GF-D8 (cell line): ENCODE measurements around the gene TANGO2.

Source experiments
- DNase-seq: peaks from one replicate; lab custom pipeline; 2025; lab: John Stamatoyannopoulos, UW

The TANGO2 gene

GRCh38 chr22:20108757-20109230 lies 87.9 kb downstream of the TANGO2 start:
- no peak for DNase-seq

DNA sequence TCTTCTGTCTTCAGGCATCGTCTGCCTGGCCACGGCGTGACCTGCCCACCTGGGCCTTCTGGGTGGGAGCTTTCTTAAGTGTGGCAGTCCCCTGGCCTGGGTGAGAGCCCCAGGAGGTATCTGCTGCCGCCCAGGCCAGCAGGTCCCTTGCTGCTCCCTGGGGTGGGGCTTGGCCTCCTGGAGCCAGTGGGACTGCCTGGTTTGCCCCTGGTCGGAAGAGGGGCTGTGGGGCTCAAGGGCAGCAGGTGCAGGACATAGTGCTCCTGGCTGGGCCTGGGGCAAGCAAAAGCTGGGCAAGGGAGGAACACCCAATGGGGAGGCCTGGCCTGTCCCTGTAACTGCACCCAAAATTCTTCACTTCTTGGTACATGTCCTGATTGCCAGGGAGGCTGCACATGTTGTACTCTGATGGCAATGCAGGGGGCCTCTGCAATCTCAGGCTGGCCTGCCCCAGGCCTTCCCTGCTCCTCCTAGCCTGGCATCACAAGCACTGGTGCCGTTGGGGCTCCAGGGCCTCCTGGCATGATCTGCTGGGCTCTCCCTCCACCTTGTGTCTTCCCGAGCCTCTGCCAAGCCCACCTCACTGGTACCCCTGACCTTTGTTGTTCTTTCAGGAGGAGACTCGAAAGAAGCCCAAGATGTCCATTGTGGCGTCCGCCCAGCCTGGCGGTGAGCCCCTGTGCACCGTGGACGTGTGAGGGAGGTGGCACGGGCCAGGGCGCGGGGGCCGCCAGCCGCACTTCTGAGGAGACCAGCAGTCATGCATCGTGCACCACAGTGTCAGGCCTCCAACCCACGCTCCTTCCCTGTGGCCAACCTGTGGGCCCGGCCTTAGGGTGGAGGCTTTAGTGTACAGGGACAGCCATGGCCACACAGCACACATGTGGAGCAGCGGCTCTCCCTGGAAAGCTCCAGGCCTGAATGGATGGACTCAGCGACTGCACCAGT lies 88.8 kb downstream of the TANGO2 start:
- no peak for DNase-seq

DNA sequence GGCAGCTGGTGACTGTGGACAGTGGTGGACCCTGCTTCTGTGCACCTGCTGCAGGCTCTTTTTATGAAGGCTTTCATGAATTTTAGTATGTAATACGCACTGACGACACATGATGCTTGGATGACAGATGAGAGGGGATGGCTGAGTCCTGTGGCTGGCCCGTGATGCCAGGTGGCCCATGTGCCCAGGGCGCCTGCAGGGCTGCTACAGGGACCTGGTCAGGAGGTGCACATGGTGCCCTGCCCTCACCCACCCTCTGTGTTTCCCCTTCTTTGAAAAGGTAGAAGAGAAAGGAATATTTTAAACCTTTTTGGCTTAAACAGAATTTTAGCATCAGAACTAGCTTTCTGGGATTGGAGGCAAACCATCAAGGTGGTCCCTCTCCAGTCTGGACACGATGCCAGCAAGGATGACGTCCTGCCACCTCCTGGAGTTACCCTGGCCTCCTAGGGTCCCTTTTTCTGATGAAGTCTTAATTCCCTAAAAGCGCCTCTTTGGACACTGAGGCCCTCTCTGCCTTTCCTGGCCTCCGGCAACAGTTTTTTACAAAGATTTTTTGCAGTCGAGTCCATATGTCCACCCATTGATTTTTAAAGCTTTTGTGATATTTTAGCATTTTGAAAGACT lies 89.6 kb downstream of the TANGO2 start:
- no peak for DNase-seq

DNA sequence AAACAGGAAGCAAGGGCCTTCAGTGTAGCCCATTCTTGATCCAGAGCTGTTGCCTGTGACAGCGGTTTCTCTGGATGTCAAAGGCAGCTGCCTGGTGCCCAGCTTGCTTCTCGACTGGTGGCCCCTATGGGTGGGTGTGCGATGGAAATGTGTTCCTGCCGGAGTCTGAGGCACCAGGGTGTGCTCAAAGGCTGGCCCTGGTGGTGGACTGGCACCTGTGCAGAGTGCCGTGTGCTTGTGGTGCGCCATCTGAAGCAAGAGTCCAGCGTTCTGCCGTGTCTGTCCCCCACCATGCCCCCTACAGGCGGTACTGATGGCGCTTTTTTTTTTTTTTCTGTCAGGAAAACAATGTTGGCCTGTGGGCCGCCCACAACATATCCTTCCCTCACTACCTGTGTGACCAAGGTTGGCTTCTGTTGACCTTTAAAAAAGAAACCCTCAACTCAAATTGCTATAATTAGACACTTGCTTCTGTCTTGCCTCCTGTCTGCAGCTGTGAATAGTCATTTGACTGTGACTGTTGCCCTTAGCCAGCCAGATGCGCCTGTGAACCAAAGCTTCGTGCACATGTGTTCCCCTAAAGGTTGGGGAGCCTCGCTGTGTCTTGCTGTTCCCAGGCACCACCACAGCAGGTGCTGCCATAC lies 90.3 kb downstream of the TANGO2 start:
- no peak for DNase-seq

- DNase-seq: no peak
Observed at GRCh38 chr22:20111689-20112622, 91.0 kb downstream of the TANGO2 start.

GRCh38 chr22:20112623-20113511 lies 92.0 kb downstream of the TANGO2 start:
- no peak for DNase-seq

DNA sequence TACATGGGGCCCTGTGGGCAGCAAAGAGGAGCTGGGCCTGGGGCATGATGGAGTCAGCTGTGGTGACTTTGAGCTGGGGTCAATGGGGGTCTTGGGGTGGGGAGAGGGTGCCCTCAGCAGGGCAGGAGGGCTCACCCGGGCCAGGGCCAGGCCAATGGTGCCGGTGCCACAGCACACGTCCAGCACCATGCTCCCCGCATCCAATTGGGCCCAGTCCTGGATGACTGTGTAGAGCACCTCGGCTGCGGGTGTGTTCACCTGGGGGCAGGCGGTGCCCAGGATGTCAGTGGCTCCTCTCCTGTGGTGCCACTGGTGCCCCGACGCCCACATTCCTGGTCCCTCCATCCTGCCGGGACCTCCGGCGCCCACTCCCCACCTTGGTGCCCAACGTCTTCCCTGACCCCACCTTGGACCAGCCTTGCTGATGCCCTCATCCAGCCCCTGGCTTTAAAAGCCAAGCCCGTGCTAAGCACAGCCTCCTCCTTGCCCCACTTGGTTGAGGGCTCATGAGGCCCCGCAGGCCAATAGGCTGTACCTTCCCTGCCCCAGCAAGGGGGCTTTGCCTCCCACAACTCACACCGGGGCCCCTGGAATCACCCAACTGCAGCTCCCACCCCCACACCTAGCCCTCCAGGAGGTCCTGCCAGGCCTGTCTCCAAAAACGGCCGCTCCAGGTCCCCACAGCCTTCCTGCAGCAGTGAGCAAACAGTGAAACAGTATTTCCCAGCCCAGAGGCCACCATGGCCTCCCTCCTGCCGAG lies 92.8 kb downstream of the TANGO2 start:
- no peak for DNase-seq

DNA sequence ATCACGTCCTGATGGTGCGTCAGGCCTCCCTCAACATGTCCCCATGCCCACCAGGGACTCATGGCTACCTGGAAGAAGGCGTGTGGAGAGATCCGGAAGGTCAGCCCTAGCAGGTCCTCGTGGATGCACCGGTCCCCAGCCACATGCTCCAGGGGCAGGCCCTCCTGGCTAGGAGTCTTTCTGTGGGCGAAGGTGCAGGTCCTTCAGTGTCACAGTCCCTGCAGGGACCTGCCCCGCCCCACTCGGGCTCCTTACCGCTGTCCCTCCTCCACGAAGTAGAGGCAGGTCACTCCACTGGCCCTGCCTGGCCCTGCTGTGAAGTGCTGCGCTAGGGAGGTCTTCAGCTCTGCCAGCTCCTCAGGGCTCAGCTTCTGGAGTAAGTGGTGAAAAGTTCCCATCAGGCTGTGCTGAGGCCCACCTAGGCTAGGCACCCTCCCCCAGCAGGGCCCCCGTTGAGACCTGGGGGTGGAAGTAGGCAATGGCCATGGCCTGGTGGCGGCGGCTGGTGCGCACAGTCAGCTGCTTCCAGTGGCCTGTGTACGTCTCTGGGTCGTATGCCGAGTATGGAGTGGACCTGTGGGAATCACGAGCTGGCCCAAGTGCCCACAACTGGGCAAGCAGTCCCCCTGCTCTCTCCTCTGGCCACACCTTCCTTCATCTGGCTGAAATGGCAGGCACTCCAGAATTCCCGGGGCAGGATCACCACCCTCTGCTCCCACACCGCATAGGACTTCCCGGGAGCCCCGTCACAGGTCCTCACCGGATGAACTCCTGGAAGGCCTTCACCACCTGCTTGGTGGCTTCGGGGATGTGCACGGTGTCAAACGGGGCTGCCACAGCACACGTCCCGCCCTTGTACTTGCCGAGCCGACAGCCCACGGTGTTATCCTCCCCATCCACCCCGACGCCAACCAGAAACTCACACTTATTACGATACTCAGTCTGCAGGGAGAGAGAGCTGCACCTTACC lies 93.9 kb downstream of the TANGO2 start:
- DNase-seq: no peak

- DNase-seq: no peak
Observed at GRCh38 chr22:20115691-20116375, 94.9 kb downstream of the TANGO2 start, which contains the start of gene RANBP1. Gene RANBP1, plus strand, starts transcription at chr22:20116104. Its CDS starts 81 bp downstream, at chr22:20116185.

DNA sequence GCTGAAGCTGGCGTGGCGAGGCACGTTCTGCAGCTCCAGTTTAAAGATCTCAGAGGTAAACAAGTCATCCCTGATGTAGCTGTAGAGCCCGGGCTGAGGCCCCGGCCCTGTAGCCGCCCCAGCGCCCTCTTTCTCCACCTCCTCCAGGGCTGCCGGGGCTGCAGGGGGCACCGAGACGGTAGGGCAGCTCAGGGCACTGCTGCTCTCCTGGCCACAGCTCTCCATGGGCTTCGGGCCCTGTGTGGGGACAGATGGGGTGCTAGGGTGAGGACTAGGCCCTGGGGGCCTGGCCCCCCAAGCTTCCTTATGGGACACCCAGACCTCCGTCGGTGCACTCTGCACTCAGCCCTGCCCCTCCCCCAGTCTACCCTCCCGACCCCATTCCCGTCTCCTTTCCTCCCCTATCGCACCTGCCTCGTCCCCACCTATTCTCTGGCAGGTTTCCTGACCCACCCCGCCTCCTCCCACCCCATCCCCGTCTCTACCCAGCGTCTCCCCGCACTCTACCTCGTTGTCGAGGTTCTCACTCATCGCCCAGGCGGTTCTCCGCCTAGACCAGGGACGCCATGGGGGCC lies 95.6 kb downstream of the TANGO2 start:
- DNase-seq: no peak
